Muscle of leg (tissue), 11 donors: ENCODE measurements around the gene VNN1. TPM values are rescaled to one million over a fixed set of nuclear protein-coding genes. Genes with fewer than 3 reads are reported as not detected.

Source experiments
- DNase-seq: peaks from one replicate; pipeline ENCODE4 v3.0.0; 2013
- H3K27ac ChIP-seq: one replicate; pipeline ENCODE4 v1.5.1; 2013; ENCODE audit warnings: mild to moderate bottlenecking, low read length, control low read depth
- H3K27me3 ChIP-seq: one replicate; pipeline ENCODE4 v1.6.1; 2013; ENCODE audit warnings: low read length; ENCODE audit not compliant: control insufficient read depth, insufficient read depth
- H3K36me3 ChIP-seq: one replicate; pipeline ENCODE4 v1.6.1; 2013; ENCODE audit warnings: low read length; ENCODE audit not compliant: control insufficient read depth, insufficient read depth
- H3K4me1 ChIP-seq: one replicate; pipeline ENCODE4 v1.6.1; 2013; ENCODE audit warnings: low read length; ENCODE audit not compliant: control insufficient read depth, insufficient read depth
- H3K4me3 ChIP-seq: one replicate; pipeline ENCODE4 v1.5.1; 2013; ENCODE audit warnings: low read length, control low read depth
- H3K9me3 ChIP-seq: replicated peaks from 2 replicates; pipeline ENCODE4 v1.6.1; 2013; ENCODE audit warnings: low read depth, low read length; ENCODE audit not compliant: control insufficient read depth
- WGBS: methylation state at CpG from one replicate; pipeline ENCODE4 v1.1.5; 2013; ENCODE audit warnings: missing lambda C conversion rate; ENCODE audit not compliant: insufficient coverage; 5-methylcytosine and 5-hydroxymethylcytosine counted together
- polyA plus RNA-seq, 8 donors: library from polyadenylated mRNA; unstranded; fragments of 120-200 nt; gene quantifications; one replicate each; pipeline versions ENCODE4 v1.2.1 to v1.2.3, GENCODE V29; 2013; ENCODE audit warnings: inconsistent platforms in 1 of 8, low replicate concordance in 1 of 8; ENCODE audit not compliant: insufficient read length in 8 of 8, insufficient read depth in 1 of 8
- total RNA-seq: library from RNA; stranded (reverse); fragments of 120-200 nt; gene quantifications from one replicate; pipeline ENCODE4 v1.2.4, GENCODE V29; 2013

VNN1 gene
- total and polyA plus RNA-seq, 9 donors = 0.08 to 0.64 (median 0.26) TPM

DNA sequence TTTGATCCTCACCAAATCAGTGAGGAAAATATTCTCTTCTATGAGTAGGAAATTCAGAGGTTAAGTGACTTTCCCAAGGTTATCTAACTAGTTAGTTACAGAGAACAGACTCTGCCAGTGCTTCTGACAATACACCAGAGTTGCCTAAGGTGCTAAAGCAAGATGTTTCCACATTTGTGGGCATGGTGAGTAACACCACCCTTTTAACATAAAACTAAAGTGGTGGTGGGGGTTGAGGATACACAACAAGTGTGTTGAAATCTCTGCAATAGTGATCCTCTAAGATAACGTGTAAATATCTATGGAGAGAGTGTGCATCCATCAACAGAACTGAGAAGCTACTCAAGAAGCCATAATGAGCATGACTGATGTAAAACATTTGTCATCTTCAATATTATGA, 32.2 kb upstream of the VNN1 start:
- Histone ChIP-seq H3K4me1 (no peaks in the 10 kb centered on the region), H3K4me3 (no peak overlapping the region), H3K36me3 (no peaks in the 10 kb centered on the region), H3K9me3 (no peaks in the 10 kb centered on the region), H3K27me3 (no peaks in the 10 kb centered on the region), H3K27ac (no peak overlapping the region)
- no peak for DNase-seq
- no CpG with 5 or more reads among the region's 1 CpG for WGBS

DNA sequence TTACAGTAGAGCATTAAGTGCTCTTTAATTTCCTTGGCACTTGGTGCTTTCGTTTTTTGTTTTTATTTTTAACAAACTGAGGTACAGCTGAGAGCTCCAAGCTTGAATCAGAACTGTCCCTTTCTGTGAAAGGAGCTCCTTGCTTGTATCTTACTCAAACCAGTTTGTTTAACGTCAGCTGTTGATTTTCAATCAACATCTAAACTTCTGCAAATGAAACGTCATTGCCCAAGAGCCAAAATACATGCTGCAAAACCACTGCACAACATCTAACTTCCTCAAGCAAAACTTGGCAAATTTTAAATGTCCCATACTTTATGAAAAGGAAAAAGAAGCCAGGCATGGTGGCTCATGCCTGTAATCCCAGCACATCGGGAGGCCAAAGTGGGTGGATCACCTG, 28.6 kb upstream of the VNN1 start:
- Histone ChIP-seq H3K27me3 (no peaks in the 10 kb centered on the region), H3K27ac (no peak overlapping the region), H3K4me3 (no peak overlapping the region), H3K9me3 (no peaks in the 10 kb centered on the region), H3K4me1 (no peaks in the 10 kb centered on the region), H3K36me3 (no peaks in the 10 kb centered on the region)
- peak; percentile 61 for DNase-seq
- WGBS = 71% methylated on average over 3 of the region's 4 CpGs

DNA sequence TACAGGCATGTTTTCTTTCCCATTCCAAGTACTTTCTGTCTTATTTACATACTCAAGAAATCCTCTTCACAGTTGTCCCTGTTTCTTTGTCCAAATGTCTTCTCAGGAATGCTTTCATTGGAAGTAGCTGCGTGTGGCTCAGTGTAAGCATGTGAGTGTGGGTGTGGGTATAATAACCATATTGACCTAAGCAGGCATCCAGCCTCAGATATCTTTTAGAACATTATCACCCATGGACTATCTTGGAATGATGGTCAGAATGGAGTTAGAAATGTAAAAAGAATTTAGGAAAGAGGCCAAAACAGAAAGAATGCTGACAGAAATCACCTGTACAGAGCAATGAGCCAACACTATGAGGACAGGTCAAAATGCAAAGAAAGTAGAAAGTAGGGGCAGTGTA, 27.4 kb upstream of the VNN1 start:
- Histone ChIP-seq H3K27me3 (no peaks in the 10 kb centered on the region), H3K36me3 (no peaks in the 10 kb centered on the region), H3K4me1 (no peaks in the 10 kb centered on the region), H3K9me3 (no peaks in the 10 kb centered on the region), H3K4me3 (no peak overlapping the region), H3K27ac (no peak overlapping the region)
- no CpG with 5 or more reads among the region's 1 CpG for WGBS
- no peak for DNase-seq

DNA sequence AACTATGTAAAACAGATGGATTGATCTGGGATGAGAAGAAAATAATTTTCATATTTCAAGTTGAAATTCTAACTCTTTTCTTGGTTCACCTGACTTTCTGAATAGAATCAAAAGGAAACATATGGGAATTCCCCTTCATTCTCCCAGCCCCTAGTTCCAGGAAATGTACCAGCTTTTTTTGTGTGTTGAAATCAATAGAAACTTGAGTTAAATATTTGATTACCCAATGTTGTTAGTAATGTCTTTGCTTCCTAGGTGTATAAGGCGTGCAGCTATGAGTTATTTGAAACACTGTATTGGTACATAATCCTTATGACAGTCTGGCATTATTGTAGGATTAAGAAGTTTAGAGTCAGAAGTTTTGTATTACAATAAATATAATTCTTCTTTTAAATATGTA, 22.4 kb upstream of the VNN1 start:
- H3K9me3 ChIP-seq = no peaks in the 10 kb centered on the region
- no peak overlapping the region for H3K27ac ChIP-seq
- DNase-seq = no peak
- no peaks in the 10 kb centered on the region for H3K27me3 ChIP-seq
- H3K4me3 ChIP-seq = no peak overlapping the region
- H3K4me1 ChIP-seq = no peaks in the 10 kb centered on the region
- WGBS = no CpG with 5 or more reads among the region's 1 CpG
- no peaks in the 10 kb centered on the region for H3K36me3 ChIP-seq

DNA sequence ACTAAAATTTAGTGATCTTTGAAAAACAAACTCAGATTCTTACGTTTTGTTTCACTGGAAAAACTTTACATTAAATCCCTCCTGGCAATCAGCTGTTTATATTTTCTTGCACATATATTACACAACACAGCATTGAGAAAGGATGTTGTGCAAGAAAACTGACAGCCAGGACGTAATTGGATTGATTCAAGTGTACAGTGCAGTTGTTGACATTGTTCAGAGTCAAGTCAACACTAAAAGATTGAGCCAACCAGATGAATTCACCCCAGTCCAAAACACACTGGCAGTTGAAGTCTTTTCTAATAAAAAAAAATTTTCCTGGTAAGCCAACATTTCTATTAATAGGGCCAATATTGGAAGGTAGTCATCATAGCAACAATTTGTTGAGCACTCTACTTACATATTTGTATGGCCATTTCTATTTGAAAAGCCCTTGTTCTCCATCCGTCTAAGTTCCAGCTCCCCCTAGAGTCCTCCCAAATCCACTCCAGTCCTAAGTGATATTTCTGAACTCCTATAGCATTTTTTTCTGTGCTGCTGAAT, 20.9 kb upstream of the VNN1 start:
- H3K4me1 ChIP-seq = no peaks in the 10 kb centered on the region

DNA sequence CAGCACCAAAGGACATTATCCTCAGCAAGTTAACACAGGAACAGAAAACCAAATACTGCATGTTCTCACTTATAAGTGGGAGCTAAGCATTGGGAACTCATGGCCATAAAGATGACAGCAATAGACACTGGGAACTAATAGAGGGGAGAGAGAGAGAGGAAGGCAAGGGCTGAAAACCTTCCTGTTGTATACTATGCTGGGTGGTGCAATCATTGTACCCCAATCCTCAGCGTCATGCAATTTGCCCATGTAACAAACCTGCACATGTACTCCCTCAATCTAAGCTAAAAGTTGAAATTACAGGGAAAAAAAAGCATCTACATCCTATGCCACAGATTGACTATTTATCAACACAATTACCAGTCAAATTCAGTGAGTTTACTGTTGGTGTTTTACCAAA, 20.0 kb upstream of the VNN1 start:
- Histone ChIP-seq H3K27ac (no peak overlapping the region), H3K27me3 (no peaks in the 10 kb centered on the region), H3K4me1 (no peaks in the 10 kb centered on the region), H3K36me3 (no peaks in the 10 kb centered on the region), H3K9me3 (no peaks in the 10 kb centered on the region), H3K4me3 (no peak overlapping the region)
- DNase-seq = no peak
- WGBS = no CpG with 5 or more reads among the region's 1 CpG

More for the DNA sequence above, 20.9 kb upstream of the VNN1 start:
- H3K27ac ChIP-seq = no peak overlapping the region
- no peaks in the 10 kb centered on the region for H3K27me3 ChIP-seq
- no CpG with 5 or more reads among the region's 3 CpGs for WGBS
- no peaks in the 10 kb centered on the region for H3K36me3 ChIP-seq
- DNase-seq = peak; percentile 16
- H3K9me3 ChIP-seq = no peaks in the 10 kb centered on the region
- H3K4me3 ChIP-seq = no peak overlapping the region

DNA sequence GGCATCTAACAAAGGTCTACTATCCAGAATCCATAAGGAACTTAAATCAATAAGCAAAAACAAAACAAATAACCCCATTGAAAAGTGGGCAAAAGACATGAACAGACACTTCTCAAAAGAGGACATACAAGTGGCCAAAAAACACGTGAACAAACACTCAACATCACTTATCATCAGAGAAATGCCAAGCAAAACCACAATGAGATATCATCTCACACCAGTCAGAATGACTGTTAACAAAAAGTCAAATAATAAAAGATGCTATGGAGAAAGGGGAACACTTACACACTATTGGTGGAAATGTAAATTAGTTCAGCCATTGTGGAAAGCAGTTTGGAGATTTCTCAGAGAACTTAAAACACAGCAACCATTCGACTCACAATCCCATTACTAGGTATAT, 19.4 kb upstream of the VNN1 start:
- 80% methylated on average over 1 of the region's 2 CpGs for WGBS
- Histone ChIP-seq H3K9me3 (no peaks in the 10 kb centered on the region), H3K27me3 (no peaks in the 10 kb centered on the region), H3K36me3 (no peaks in the 10 kb centered on the region), H3K4me3 (no peak overlapping the region), H3K4me1 (no peaks in the 10 kb centered on the region), H3K27ac (no peak overlapping the region)
- DNase-seq = no peak

DNA sequence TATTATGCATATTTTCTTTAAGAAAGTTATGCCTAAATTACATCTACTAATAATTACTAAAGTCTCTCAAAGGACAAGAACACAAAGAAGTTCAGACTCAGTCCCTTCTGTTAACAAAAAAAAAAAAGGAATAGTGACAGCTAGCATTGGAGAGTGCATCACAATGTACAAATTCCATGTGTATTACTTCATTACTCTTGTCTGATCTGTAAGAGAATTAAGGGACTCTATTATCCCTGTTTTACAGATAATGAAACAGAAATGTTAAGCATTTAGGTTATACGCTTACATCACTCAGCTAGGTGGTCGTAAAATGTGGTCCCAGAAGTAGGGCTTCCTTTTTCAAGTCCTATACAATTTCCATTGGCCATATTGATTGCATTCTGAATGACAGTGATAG, 17.2 kb upstream of the VNN1 start:
- no peak for DNase-seq
- no CpG with 5 or more reads among the region's 2 CpGs for WGBS
- no peaks in the 10 kb centered on the region for H3K36me3 ChIP-seq

DNA sequence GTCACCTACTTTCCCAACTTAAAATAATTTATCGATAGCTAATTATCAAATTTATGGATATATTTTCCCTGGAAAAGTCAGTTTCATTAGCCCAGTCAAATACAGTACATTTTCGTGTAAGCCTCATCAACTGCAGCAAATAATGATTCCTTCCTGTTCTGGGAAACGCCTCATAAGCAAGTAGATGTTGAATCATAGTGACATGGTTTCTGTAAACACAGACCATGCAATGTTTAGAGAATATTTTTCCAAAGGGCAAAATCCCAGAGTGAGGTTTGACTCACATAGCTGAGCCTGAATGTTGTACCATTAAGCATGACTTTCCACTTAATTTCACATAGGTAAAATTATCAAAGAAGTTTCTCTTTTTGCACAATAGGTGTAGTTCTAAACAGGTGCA, 16.7 kb upstream of the VNN1 start:
- Histone ChIP-seq H3K27ac (no peak overlapping the region), H3K27me3 (no peaks in the 10 kb centered on the region), H3K4me1 (no peaks in the 10 kb centered on the region), H3K4me3 (no peak overlapping the region), H3K36me3 (no peaks in the 10 kb centered on the region), H3K9me3 (no peaks in the 10 kb centered on the region)
- no CpG with 5 or more reads among the region's 3 CpGs for WGBS
- DNase-seq = no peak

More for the DNA sequence above, 17.2 kb upstream of the VNN1 start:
- Histone ChIP-seq H3K27ac (no peak overlapping the region), H3K4me3 (no peak overlapping the region), H3K4me1 (no peaks in the 10 kb centered on the region), H3K27me3 (no peaks in the 10 kb centered on the region), H3K9me3 (no peaks in the 10 kb centered on the region)

DNA sequence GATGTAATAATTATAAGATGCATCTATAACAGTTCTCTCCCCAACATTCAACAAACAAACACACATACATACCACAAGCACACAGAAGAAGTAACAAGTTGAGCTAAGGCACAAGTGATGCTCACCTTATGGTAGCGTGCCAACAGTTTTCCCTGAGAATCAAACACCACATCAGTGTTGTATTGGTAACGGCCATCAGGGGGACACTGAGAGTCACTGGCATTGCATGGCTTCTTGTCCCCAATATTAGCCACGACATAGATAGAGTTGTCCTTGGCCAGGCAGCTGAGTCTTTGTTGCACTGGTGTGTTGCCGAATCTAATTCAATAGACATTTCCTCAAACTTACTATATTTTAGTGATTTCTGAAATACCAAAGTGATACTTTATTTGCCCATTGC, 14.8 kb upstream of the VNN1 start:
- no peaks in the 10 kb centered on the region for H3K4me1 ChIP-seq
- DNase-seq = no peak
- no peaks in the 10 kb centered on the region for H3K36me3 ChIP-seq
- H3K9me3 ChIP-seq = no peaks in the 10 kb centered on the region
- 92% methylated on average over 2 of the region's 4 CpGs for WGBS
- H3K27me3 ChIP-seq = no peaks in the 10 kb centered on the region
- no peak overlapping the region for H3K27ac ChIP-seq
- H3K4me3 ChIP-seq = no peak overlapping the region

DNA sequence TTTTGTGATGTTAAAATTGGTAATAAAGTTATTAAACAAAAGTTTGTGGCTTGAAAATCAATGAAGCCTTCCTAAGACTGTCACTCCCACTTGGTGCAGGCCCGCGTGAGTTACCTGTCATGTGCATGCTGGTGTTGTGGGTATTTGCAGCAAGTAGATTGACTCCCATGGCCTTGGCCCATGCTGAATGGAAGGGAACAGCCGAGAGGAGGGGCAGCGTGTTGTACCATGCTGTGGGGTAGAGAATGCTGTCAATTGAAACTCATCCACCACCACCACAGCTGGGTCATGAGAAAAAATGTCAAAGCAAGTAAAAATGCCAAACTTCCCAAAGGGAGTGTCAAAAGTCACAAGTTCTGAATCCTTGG, 12.7 kb upstream of the VNN1 start:
- Histone ChIP-seq H3K27me3 (no peaks in the 10 kb centered on the region), H3K36me3 (no peaks in the 10 kb centered on the region), H3K9me3 (no peaks in the 10 kb centered on the region), H3K4me1 (no peaks in the 10 kb centered on the region), H3K4me3 (no peak overlapping the region), H3K27ac (no peak overlapping the region)
- WGBS = no CpG with 5 or more reads among the region's 4 CpGs
- DNase-seq = no peak
